CD4-positive, CD25-positive, alpha-beta regulatory T cell (primary cell): ENCODE data around the gene CDR2L. TPM values are rescaled to one million over a fixed set of nuclear protein-coding genes. Genes with fewer than 3 reads are reported as not detected.
A peak's percentile ranks its signal among the peaks of the same experiment; 100 is the strongest.
"Not testable (repeated sequence)": the region's sequence is repeated elsewhere in the genome, so short reads cannot be mapped to it uniquely, and the experiment has no call there.

ENCODE experiments used
- ATAC-seq, 2 donors: fragments of 150-1000 bp; cut with Tn5 transposase; one replicate each; pipeline ENCODE4 v1.10.0; 2021; ENCODE audit warnings: low read depth in 2 of 2, moderate number of reproducible peaks in 2 of 2, moderate library complexity in 1 of 2
- DNase-seq, 3 donors: peaks; one replicate each; pipeline versions ENCODE4 v3.0.0 to v3.0.0-alpha.2; 2012 to 2022; ENCODE audit warnings: mixed read lengths in 1 of 3
- H3K27ac ChIP-seq: one replicate; pipeline ENCODE4 v1.7.0; 2013; ENCODE audit warnings: mild to moderate bottlenecking, low read length; ENCODE audit not compliant: insufficient read depth, poor library complexity, severe bottlenecking
- H3K27me3 ChIP-seq: one replicate; pipeline ENCODE4 v1.7.0; 2013; ENCODE audit warnings: low read length; ENCODE audit not compliant: control insufficient read depth, insufficient read depth
- H3K36me3 ChIP-seq: one replicate; pipeline ENCODE4 v1.7.0; 2013; ENCODE audit warnings: mild to moderate bottlenecking, low read length, moderate library complexity; ENCODE audit not compliant: control insufficient read depth, insufficient read depth
- H3K4me1 ChIP-seq: 2 replicates; pipeline ENCODE4 v1.7.0; 2013; ENCODE audit warnings: mild to moderate bottlenecking, low read length; ENCODE audit not compliant: insufficient read depth, control insufficient read depth, poor library complexity, severe bottlenecking
- H3K4me3 ChIP-seq: one replicate; pipeline ENCODE4 v1.7.0; 2013; ENCODE audit warnings: low read depth, mild to moderate bottlenecking, low read length, moderate library complexity
- H3K9me3 ChIP-seq, 2 experiments: 1 replicate in 1 of 2; 2 replicates in 1 of 2; pipeline ENCODE4 v1.7.0; 2013; ENCODE audit warnings: low read length in 2 of 2, mild to moderate bottlenecking in 1 of 2, moderate library complexity in 1 of 2; ENCODE audit not compliant: control insufficient read depth in 2 of 2
- H3K27ac Mint-ChIP-seq, 3 donors: one replicate each; pipeline ENCODE4 v1.8.0; 2020 to 2022; ENCODE audit warnings: mild to moderate bottlenecking in 3 of 3, mixed read lengths in 3 of 3, moderate library complexity in 2 of 3
- H3K27me3 Mint-ChIP-seq: one replicate; pipeline ENCODE4 v1.8.0; 2022; ENCODE audit warnings: mild to moderate bottlenecking, mixed read lengths
- H3K36me3 Mint-ChIP-seq: one replicate; pipeline ENCODE4 v1.8.0; 2020; ENCODE audit warnings: mixed read lengths
- H3K4me1 Mint-ChIP-seq, 4 donors: one replicate each; pipeline ENCODE4 v1.8.0; 2020 to 2022; ENCODE audit warnings: mixed read lengths in 4 of 4, mild to moderate bottlenecking in 1 of 4
- H3K4me3 Mint-ChIP-seq, 4 donors: one replicate each; pipeline ENCODE4 v1.8.0; 2020 to 2022; ENCODE audit warnings: mild to moderate bottlenecking in 4 of 4, mixed read lengths in 4 of 4, moderate library complexity in 3 of 4
- H3K9me3 Mint-ChIP-seq, 7 donors: one replicate each; pipeline ENCODE4 v1.8.0; 2020 to 2022; ENCODE audit warnings: mixed read lengths in 7 of 7, mild to moderate bottlenecking in 3 of 7, moderate library complexity in 2 of 7
- polyA plus RNA-seq, 4 donors: library from polyadenylated mRNA; unstranded; fragments of 300-500 nt; fragmentation: Illumina TruSeq; gene quantifications; one replicate each; pipeline ENCODE4 v1.2.3, GENCODE V29; 2021
- total RNA-seq: library from RNA; stranded (reverse); gene quantifications from one replicate; pipeline ENCODE4 v1.2.3, GENCODE V29; 2022

CDR2L gene
- total and polyA plus RNA-seq, 5 donors from 2014 or later = 0.05 to 0.09 TPM; not detected in 3

DNA sequence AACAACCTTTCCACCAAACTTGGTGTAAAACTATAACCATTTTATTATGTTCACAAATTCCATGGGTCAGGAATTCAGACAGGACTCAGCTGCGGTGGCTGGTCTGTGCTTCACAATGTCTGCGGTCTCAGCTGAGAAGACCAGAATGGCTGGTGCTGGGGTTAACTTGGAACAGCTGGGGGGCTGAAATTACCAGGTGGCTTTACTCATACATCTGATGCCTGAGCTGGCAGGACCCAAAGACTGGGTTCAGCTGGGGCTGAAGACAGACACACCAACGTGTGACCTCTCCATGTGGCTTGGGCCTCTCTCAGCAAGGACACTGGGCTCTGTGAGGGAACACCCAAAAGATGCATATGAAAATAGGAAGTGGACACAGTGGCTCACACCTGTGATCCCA is 9.2 kb upstream of the CDR2L start:
- H3K27ac Mint-ChIP-seq = no peak overlapping the region
- Histone ChIP-seq H3K27me3 (peaks cover 9% of the 10 kb centered on the region), H3K4me1 (peaks cover 19% of the 10 kb centered on the region), H3K36me3 (no peaks in the 10 kb centered on the region), H3K27ac (no peak overlapping the region), H3K4me3 (no peak overlapping the region), H3K9me3 (no peaks in the 10 kb centered on the region)
- peaks cover 38% of the 10 kb centered on the region for H3K27me3 Mint-ChIP-seq
- H3K4me3 Mint-ChIP-seq = peak overlapping the region in 1 of 4 donors; percentile 12
- H3K4me1 Mint-ChIP-seq = peaks cover 0 to 22% (median 9%) of the 10 kb centered on the region in 4 donors
- H3K9me3 Mint-ChIP-seq = no peaks in the 10 kb centered on the region
- no peak for ATAC-seq
- DNase-seq = no peak
- no peaks in the 10 kb centered on the region for H3K36me3 Mint-ChIP-seq

DNA sequence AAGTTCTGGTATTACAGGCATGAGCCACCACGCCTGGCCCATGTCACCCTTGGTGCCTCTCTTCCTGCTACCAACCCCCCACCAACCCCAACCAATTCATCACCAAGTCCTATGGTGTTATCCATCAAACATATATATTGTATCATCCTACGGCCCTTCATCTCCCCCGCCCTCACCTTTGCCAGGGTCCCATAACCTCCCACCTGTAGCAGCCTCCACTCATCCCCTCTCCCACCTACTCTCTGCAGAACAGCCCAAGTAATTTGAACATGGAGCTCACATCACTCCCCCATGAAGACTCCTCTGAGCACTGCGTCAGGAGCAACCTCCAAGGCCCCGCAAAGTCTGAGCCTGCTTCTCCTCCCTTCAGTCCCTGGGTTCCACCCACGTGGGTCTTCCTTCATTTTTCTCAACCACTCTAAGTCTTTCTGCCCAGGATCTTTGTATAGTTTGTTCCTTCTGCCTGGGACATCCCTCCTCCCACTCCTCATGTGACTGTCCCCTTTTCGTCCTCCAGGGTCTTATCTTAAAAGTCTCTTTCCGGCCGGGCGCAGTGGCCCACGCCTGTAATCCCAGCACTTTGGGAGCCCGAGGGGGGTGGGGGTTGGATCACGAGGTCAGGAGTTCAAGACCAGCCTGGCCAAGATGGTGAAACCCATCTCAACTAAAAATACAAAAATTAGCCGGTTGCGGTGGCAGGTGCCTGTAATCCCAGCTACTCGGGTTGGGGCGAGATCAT is 7.9 kb upstream of the CDR2L start:
- Mint-ChIP-seq H3K9me3 (no peaks in the 10 kb centered on the region), H3K27me3 (peaks cover 29% of the 10 kb centered on the region), H3K27ac (peak overlapping the region in 1 of 3 donors; percentile 75)

DNA sequence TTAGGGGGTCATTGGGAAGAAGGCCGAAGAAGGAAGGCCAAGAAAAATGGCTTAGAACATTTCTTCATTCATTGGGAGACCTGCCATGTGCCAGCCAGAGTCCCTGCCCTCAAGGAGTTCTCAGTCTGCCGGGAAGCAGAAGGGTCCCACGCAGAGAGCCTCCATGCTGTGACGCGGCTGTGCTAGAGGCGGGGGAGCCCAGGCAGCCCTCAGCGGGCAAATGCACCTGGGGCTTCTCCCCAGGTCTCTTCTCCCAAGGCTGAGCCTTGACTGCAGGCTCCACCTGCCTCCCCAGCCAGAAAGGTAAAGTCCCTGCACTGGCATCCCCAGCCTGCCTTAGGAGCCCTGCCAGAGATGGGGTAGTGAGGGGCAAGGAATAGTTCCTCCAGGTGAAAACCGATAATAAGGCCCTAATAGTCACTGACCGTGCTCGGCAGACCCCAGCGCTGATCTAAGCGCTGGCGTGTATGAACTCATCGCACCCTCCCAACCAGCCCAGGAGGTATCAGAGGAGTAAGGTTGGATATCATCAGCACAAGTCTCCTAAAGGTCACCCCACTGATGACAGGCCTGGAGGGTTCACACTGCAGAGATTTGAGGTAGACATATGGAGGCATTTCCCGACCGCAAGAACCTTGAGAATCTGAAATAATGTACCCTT is 6.0 kb upstream of the CDR2L start:
- H3K4me3 ChIP-seq = peak overlapping the region; percentile 76
- peak overlapping the region in 2 of 3 donors; percentile 93 to 94 for H3K27ac Mint-ChIP-seq
- H3K36me3 Mint-ChIP-seq = no peaks in the 10 kb centered on the region
- DNase-seq (no peak), ATAC-seq (no peak)
- no peaks in the 10 kb centered on the region for H3K36me3 ChIP-seq
- peaks cover 8% of the 10 kb centered on the region for H3K27me3 ChIP-seq
- peak overlapping the region; percentile 70 for H3K27ac ChIP-seq
- H3K4me1 Mint-ChIP-seq = peaks cover 5 to 24% (median 13%) of the 10 kb centered on the region in 4 donors
- H3K9me3 ChIP-seq = no peaks in the 10 kb centered on the region
- H3K4me1 ChIP-seq = peaks cover 19% of the 10 kb centered on the region
- no peaks in the 10 kb centered on the region for H3K9me3 Mint-ChIP-seq
- H3K4me3 Mint-ChIP-seq = peak overlapping the region; percentile 83 to 94 (median 90)
- peaks cover 23% of the 10 kb centered on the region for H3K27me3 Mint-ChIP-seq

More for the DNA sequence above, 7.9 kb upstream of the CDR2L start:
- no peaks in the 10 kb centered on the region for H3K9me3 ChIP-seq
- H3K4me3 Mint-ChIP-seq = peak overlapping the region; percentile 48 to 67 (median 64)
- peaks cover 5 to 22% (median 11%) of the 10 kb centered on the region in 4 donors for H3K4me1 Mint-ChIP-seq
- H3K36me3 ChIP-seq = no peaks in the 10 kb centered on the region
- no peak for ATAC-seq
- H3K27ac ChIP-seq = no peak overlapping the region
- no peak overlapping the region for H3K4me3 ChIP-seq
- H3K4me1 ChIP-seq = peaks cover 19% of the 10 kb centered on the region
- DNase-seq = no peak
- no peaks in the 10 kb centered on the region for H3K36me3 Mint-ChIP-seq
- H3K27me3 ChIP-seq = peaks cover 5% of the 10 kb centered on the region

DNA sequence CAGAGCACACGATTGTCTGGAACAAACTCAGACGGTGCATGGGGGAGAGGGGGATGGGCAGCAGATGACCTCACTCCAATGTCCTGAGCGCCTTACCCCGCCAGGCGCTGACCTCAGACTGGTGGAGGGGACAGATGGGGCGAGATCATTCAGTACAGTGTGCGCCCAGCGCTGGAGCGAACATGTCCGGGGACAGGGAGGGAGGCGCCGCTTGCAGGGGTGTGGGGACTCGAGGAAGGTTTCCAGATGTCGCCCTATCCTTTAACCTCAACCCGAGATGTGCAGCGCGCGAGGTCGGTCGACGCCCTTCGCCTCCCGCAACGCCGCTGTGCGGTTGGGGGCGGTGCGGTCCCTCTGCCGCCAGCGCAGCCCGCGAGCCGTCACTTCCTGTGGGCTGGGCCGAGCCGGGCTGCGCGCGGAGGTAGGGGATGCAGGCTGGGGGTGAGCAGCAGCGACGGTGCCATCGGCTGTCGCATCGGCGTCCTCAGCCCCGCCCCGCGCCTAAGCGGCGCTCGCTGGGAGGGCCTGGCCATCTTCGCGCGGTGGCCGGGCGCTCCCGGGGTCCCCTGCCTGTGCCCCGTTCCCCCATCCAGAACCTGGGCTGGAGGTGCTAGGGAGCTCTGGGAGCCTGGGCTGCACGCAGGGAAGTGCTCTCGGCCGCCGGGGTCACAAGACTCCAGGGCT is 5.3 kb upstream of the CDR2L start:
- H3K27ac ChIP-seq = peak overlapping the region; percentile 70
- DNase-seq = peak; percentile 80 to 89 (median 80)
- H3K4me3 Mint-ChIP-seq = peak overlapping the region; percentile 83 to 94 (median 90)
- H3K9me3 Mint-ChIP-seq = no peaks in the 10 kb centered on the region
- H3K27me3 Mint-ChIP-seq = peaks cover 22% of the 10 kb centered on the region
- peaks cover 8% of the 10 kb centered on the region for H3K27me3 ChIP-seq
- peaks cover 7 to 30% (median 19%) of the 10 kb centered on the region in 4 donors for H3K4me1 Mint-ChIP-seq
- H3K4me1 ChIP-seq = peaks cover 22% of the 10 kb centered on the region
- H3K27ac Mint-ChIP-seq = peak overlapping the region in 2 of 3 donors; percentile 93 to 94
- H3K36me3 Mint-ChIP-seq = no peaks in the 10 kb centered on the region
- peak overlapping the region; percentile 76 for H3K4me3 ChIP-seq
- H3K9me3 ChIP-seq = no peaks in the 10 kb centered on the region
- peak; percentile 95 to 96 for ATAC-seq
- no peaks in the 10 kb centered on the region for H3K36me3 ChIP-seq

DNA sequence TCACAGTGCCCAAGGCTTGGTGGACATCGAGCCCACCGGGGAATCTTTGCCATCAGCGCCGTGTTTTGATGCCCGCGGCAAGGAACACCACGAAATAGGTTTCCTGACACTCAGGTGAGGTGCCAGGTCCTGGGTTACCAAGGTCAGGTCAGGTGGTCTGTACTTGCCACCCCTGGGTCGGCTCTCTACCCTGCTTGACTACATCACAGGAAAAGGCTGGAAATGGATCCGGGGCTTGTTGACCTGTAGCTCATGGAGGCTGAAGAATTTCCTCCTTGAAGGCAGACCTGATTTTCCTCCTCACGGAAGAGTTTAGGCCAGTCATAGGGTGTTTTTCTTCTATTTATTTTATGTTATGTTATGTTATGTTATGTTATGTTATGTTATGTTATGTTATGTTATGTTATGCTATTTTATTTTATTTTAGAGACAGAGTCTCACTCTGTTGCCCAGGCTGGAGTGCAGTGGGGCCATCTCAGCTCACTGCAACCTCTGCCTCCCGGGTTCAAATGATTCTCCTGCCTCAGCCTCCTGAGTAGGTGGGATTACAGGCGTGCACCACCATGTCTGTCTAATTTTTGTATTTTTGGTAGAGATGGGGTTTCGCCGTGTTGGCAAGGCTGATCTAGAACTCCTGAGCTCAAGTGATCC is 4.6 kb upstream of the CDR2L start:
- H3K4me3 Mint-ChIP-seq = peak overlapping the region; percentile 70 to 94 (median 82)
- H3K27ac ChIP-seq = peak overlapping the region; percentile 70

DNA sequence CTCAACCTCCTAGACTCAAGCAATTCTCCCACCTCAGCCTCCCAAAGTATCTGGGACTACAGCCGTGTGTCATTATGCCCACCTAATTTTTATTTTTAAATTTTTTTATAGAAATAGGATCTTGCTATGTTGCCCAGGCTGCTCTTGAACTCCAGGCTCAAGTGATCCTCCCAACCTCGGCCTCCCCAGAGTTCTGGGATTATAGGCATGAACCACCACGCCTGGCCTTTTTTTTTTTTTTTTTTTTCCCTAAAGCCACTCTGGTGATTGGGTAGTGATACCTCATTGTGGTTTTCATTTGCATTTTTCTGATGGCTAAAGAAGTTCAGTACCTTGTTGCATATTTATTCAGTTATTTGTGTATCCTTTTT is 1.2 kb upstream of the CDR2L start:
- no peaks in the 10 kb centered on the region for H3K9me3 ChIP-seq
- H3K9me3 Mint-ChIP-seq = no peaks in the 10 kb centered on the region
- H3K4me3 ChIP-seq = no peak overlapping the region
- H3K4me1 ChIP-seq = peaks cover 32% of the 10 kb centered on the region
- DNase-seq (no peak), ATAC-seq (no peak)
- H3K27me3 Mint-ChIP-seq = peaks cover 18% of the 10 kb centered on the region
- H3K27ac Mint-ChIP-seq = no peak overlapping the region
- H3K36me3 Mint-ChIP-seq = no peaks in the 10 kb centered on the region
- H3K36me3 ChIP-seq = no peaks in the 10 kb centered on the region
- H3K4me3 Mint-ChIP-seq = peak overlapping the region in 1 of 4 donors; percentile 85
- no peak overlapping the region for H3K27ac ChIP-seq
- H3K27me3 ChIP-seq = peaks cover 10% of the 10 kb centered on the region
- H3K4me1 Mint-ChIP-seq = peaks cover 7 to 27% (median 19%) of the 10 kb centered on the region in 4 donors

More for the DNA sequence above, 4.6 kb upstream of the CDR2L start:
- not testable (repeated sequence) for H3K36me3 Mint-ChIP-seq, H3K9me3 Mint-ChIP-seq, H3K36me3 ChIP-seq, H3K27me3 ChIP-seq, H3K9me3 ChIP-seq, ATAC-seq, DNase-seq
- H3K27ac Mint-ChIP-seq = peak overlapping the region in 2 of 3 donors; percentile 82 to 93
- peaks cover 23% of the 10 kb centered on the region for H3K27me3 Mint-ChIP-seq
- peaks cover 9 to 32% (median 22%) of the 10 kb centered on the region in 4 donors for H3K4me1 Mint-ChIP-seq
- peak overlapping the region; percentile 34 for H3K4me3 ChIP-seq
- peaks cover 29% of the 10 kb centered on the region for H3K4me1 ChIP-seq
